GM23338 (cell line): ENCODE measurements around the gene PTPRH. TPM values are rescaled to one million over a fixed set of nuclear protein-coding genes. Genes with fewer than 3 reads are reported as not detected.

Experiments used
- ATAC-seq: fragments of 200-7000 bp; cut with Tn5 transposase; 3 replicates; pipeline ENCODE4 v1.9.1; 2020
- DNase-seq: peaks from one replicate; pipeline ENCODE4 v3.0.0-alpha.2; 2015; ENCODE audit warnings: low spot score
- H2AFZ ChIP-seq: fragments of 200-600 bp; sonication (generic); 2 replicates; pipeline ENCODE4 v1.8.0; 2016; ENCODE audit warnings: antibody characterized with exemption, mild to moderate bottlenecking, moderate library complexity
- H3F3A ChIP-seq: fragments of 200-600 bp; sonication (generic); replicated peaks from 2 replicates; pipeline ENCODE4 v1.8.0; 2017; ENCODE audit warnings: antibody characterized with exemption, mixed run types, low read depth
- H3K27ac ChIP-seq: fragments of 200-600 bp; sonication (generic); 2 replicates; pipeline ENCODE4 v1.6.1; 2016; ENCODE audit warnings: low read depth
- H3K27me3 ChIP-seq: fragments of 200-600 bp; sonication (generic); 2 replicates; pipeline ENCODE4 v1.8.0; 2016; ENCODE audit warnings: mild to moderate bottlenecking, mixed run types, moderate library complexity; ENCODE audit not compliant: insufficient read depth
- H3K36me3 ChIP-seq: fragments of 200-600 bp; sonication (generic); 2 replicates; pipeline ENCODE4 v1.8.0; 2016; ENCODE audit warnings: mild to moderate bottlenecking; ENCODE audit not compliant: insufficient read depth
- H3K4me1 ChIP-seq: fragments of 200-600 bp; sonication (generic); 2 replicates; pipeline ENCODE4 v1.8.0; 2016; ENCODE audit warnings: mild to moderate bottlenecking, moderate library complexity; ENCODE audit not compliant: insufficient read depth
- H3K4me2 ChIP-seq: fragments of 200-600 bp; sonication (generic); 2 replicates; pipeline ENCODE4 v1.7.1; 2017; ENCODE audit warnings: mixed run types
- H3K4me3 ChIP-seq: fragments of 200-600 bp; sonication (generic); 2 replicates; pipeline ENCODE4 v1.6.1; 2016; ENCODE audit warnings: mixed run types
- H3K79me2 ChIP-seq: fragments of 200-600 bp; sonication (generic); replicated peaks from 2 replicates; pipeline ENCODE4 v1.8.0; 2017; ENCODE audit warnings: mild to moderate bottlenecking; ENCODE audit not compliant: insufficient read depth
- H3K9me2 ChIP-seq: fragments of 200-600 bp; sonication (generic); 2 replicates; pipeline ENCODE4 v1.8.0; 2017; ENCODE audit not compliant: insufficient read depth
- H4K20me1 ChIP-seq: fragments of 200-600 bp; sonication (generic); replicated peaks from 2 replicates; pipeline ENCODE4 v1.8.0; 2017; ENCODE audit warnings: mild to moderate bottlenecking; ENCODE audit not compliant: insufficient read depth
- H3K27ac Mint-ChIP-seq: 2 replicates; pipeline ENCODE4 v1.8.0; 2020; ENCODE audit warnings: inconsistent platforms, mild to moderate bottlenecking, moderate library complexity, mixed read lengths
- H3K27me3 Mint-ChIP-seq: 3 replicates; pipeline ENCODE4 v1.8.0; 2022; ENCODE audit warnings: low read depth, mild to moderate bottlenecking, moderate library complexity, mixed read lengths, inconsistent platforms; ENCODE audit not compliant: insufficient read depth, poor library complexity
- H3K36me3 Mint-ChIP-seq: 3 replicates; pipeline ENCODE4 v1.8.0; 2021; ENCODE audit warnings: low read depth, mild to moderate bottlenecking, inconsistent platforms, moderate library complexity, mixed read lengths
- H3K4me1 Mint-ChIP-seq: 3 replicates; pipeline ENCODE4 v1.8.0; 2020; ENCODE audit warnings: mild to moderate bottlenecking, inconsistent platforms, mixed read lengths
- H3K4me3 Mint-ChIP-seq: 3 replicates; pipeline ENCODE4 v1.8.0; 2021; ENCODE audit warnings: moderate library complexity, mild to moderate bottlenecking, inconsistent platforms, mixed read lengths
- H3K9me3 Mint-ChIP-seq: 3 replicates; pipeline ENCODE4 v1.8.0; 2020; ENCODE audit warnings: moderate library complexity, mild to moderate bottlenecking, inconsistent platforms, mixed read lengths
- CTCF ChIP-seq, 2 experiments: fragments of 200-600 bp in 1 of 2; sonication (generic) in 1 of 2; conservative IDR thresholded peaks; 2 replicates each; pipeline versions ENCODE4 v1.5.1 to v1.6.1; 2016 to 2017; ENCODE audit warnings: antibody characterized with exemption in 2 of 2, low read depth in 2 of 2, mild to moderate bottlenecking in 2 of 2, moderate library complexity in 1 of 2
- EZH2 ChIP-seq: fragments of 200-600 bp; sonication (generic); IDR thresholded peaks from one replicate; pipeline ENCODE4 v1.8.0; 2017; ENCODE audit warnings: antibody characterized with exemption, mild to moderate bottlenecking, low read depth; ENCODE audit not compliant: unreplicated experiment
- NANOG ChIP-seq: IDR thresholded peaks from 2 replicates; pipeline ENCODE4 v1.6.1; 2016; ENCODE audit warnings: antibody characterized with exemption, borderline replicate concordance
- POLR2AphosphoS5 ChIP-seq: IDR thresholded peaks from 2 replicates; pipeline ENCODE4 v1.6.1; 2016; ENCODE audit warnings: antibody characterized with exemption, low read depth
- REST ChIP-seq: IDR thresholded peaks from one replicate; pipeline ENCODE4 v1.6.1; 2018; ENCODE audit warnings: antibody characterized with exemption; ENCODE audit not compliant: unreplicated experiment
- ZNF114 ChIP-seq: fragments of 250-450 bp; sonication (Bioruptor Pico); IDR thresholded peaks from 2 replicates; pipeline ENCODE4 v1.5.0; 2020; ENCODE audit warnings: mild to moderate bottlenecking, moderate library complexity
- ZNF462 ChIP-seq: fragments of 250-450 bp; sonication (Bioruptor Pico); IDR thresholded peaks from 2 replicates; pipeline ENCODE4 v1.5.0; 2020; ENCODE audit warnings: mild to moderate bottlenecking, moderate library complexity
- polyA plus RNA-seq: library from polyadenylated mRNA; unstranded; fragments of >200 nt; fragmentation: Nextera tagmentation; extraction: Ambion mirVana; gene quantifications from 2 replicates; pipeline ENCODE4 v1.2.1, GENCODE V29; 2016
- total RNA-seq: library from RNA; depleted of rRNA; stranded (reverse); fragments of >200 nt; shearing (Covaris generic); gene quantifications from 2 replicates; pipeline ENCODE4 v1.2.3, GENCODE V29; 2014

PTPRH gene
- total and polyA plus RNA-seq, 2 experiments from 2014 or later = 0.16 to 2.1 TPM

GRCh38 chr19:55220525-55220924, 11.2 kb upstream of the PTPRH start:
- H3K4me1 ChIP-seq = peaks cover 4% of the 10 kb centered on the region; the same call in 1 of the 2 replicates
- Mint-ChIP-seq H3K36me3 (peaks cover 14% of the 10 kb centered on the region), H3K27me3 (peaks cover 19% of the 10 kb centered on the region), H3K27ac (no peak overlapping the region), H3K9me3 (peaks cover 28% of the 10 kb centered on the region), H3K4me1 (peaks cover 5% of the 10 kb centered on the region; the same call in 2 of the 3 replicates), H3K4me3 (no peak overlapping the region)
- no peaks in the 10 kb centered on the region for H3K79me2 ChIP-seq
- no peaks in the 10 kb centered on the region for H3K9me2 ChIP-seq
- H3K4me2 ChIP-seq = no peak overlapping the region
- H3K27ac ChIP-seq = no peak overlapping the region
- ATAC-seq = peak; percentile 14
- H3K27me3 ChIP-seq = no peaks in the 10 kb centered on the region
- DNase-seq = peak; percentile 87
- no peak overlapping the region for H2AFZ ChIP-seq
- no peak overlapping the region for H3K4me3 ChIP-seq
- TF ChIP-seq POLR2AphosphoS5 = no peak
- no peak for TF ChIP-seq NANOG
- TF ChIP-seq ZNF114 (CRISPR knock-in tag) = no peak
- TF ChIP-seq EZH2 = no peak
- peak; percentile 85 for TF ChIP-seq REST
- no peak for TF ChIP-seq CTCF (conservative IDR thresholded peaks at IDR 0.05; ENCODE audit: low read depth in 2 of 2)
- TF ChIP-seq ZNF462 (CRISPR knock-in tag) = no peak
- H3F3A ChIP-seq = 0 out of 2 replicates have a peak, but pooled peaks cover 13% of the 10 kb centered on the region
- no peaks in the 10 kb centered on the region for H3K36me3 ChIP-seq
- H4K20me1 ChIP-seq = peaks cover 5% of the 10 kb centered on the region; the same call in 1 of the 2 replicates
